Measurements from ENCODE around the gene SSPN. TPM values are rescaled to one million over a fixed set of nuclear protein-coding genes. Genes with fewer than 3 reads are reported as not detected.
A peak's percentile ranks its signal among the peaks of the same experiment; 100 is the strongest.

SSPN gene
- total RNA-seq, 4 donors from 2014 or later: 0.99 to 11.3 (median 3.1) TPM

GRCh38 chr12:26203167-26203780 lies 7.9 kb downstream of the SSPN start:
- Histone ChIP-seq H3K4me1 (peaks cover 0 to 21% (median 8%) of the 10 kb centered on the region in 3 donors), H3K27me3 (peaks cover 0 to 3% (median 0%) of the 10 kb centered on the region in 4 donors), H3K9me3 (no peaks in the 10 kb centered on the region), H3K4me3 (no peak overlapping the region), H3K27ac (no peak overlapping the region), H3K36me3 (no peaks in the 10 kb centered on the region)
- no peak for DNase-seq
- TF ChIP-seq CTCF (IDR thresholded peaks at IDR 0.05): no peak
- TF ChIP-seq POLR2A (IDR thresholded peaks at IDR 0.05): no peak
- WGBS, 2 donors: 84% methylated on average over 4 of the region's 4 CpGs
- intact Hi-C loops (cut with DNase I): no loop called here

- Histone ChIP-seq H3K27ac (no peak overlapping the region), H3K36me3 (no peaks in the 10 kb centered on the region), H3K9me3 (no peaks in the 10 kb centered on the region), H3K4me1 (peaks cover 0 to 11% (median 0%) of the 10 kb centered on the region in 3 donors), H3K4me3 (peak overlapping the region in 1 of 4 donors; percentile 24), H3K27me3 (peaks cover 0 to 3% (median 0%) of the 10 kb centered on the region in 4 donors)
- WGBS, 2 donors: 57 to 58% methylated on average over 9 of the region's 9 CpGs
- TF ChIP-seq CTCF (IDR thresholded peaks at IDR 0.05): no peak
- TF ChIP-seq POLR2A (IDR thresholded peaks at IDR 0.05): no peak
- DNase-seq: no peak
- intact Hi-C loops (cut with DNase I): no loop called here
Observed at GRCh38 chr12:26204612-26205289, 9.4 kb downstream of the SSPN start.

- peak overlapping the region in 1 of 4 donors; percentile 24 for H3K4me3 ChIP-seq
- peaks cover 0 to 11% (median 0%) of the 10 kb centered on the region in 3 donors for H3K4me1 ChIP-seq
- no peak for TF ChIP-seq POLR2A (IDR thresholded peaks at IDR 0.05)
- TF ChIP-seq CTCF (IDR thresholded peaks at IDR 0.05): no peak
- no peaks in the 10 kb centered on the region for H3K27me3 ChIP-seq
- H3K27ac ChIP-seq: no peak overlapping the region
- WGBS, 2 donors: 80 to 83% methylated on average over 2 of the region's 2 CpGs
- intact Hi-C loops (cut with DNase I): no loop called here
- DNase-seq: no peak
- no peaks in the 10 kb centered on the region for H3K9me3 ChIP-seq
- H3K36me3 ChIP-seq: no peaks in the 10 kb centered on the region
Observed at GRCh38 chr12:26205298-26205697, 9.9 kb downstream of the SSPN start.

- Histone ChIP-seq H3K4me3 (no peak overlapping the region), H3K4me1 (peaks cover 0 to 11% (median 0%) of the 10 kb centered on the region in 3 donors), H3K36me3 (no peaks in the 10 kb centered on the region), H3K27me3 (no peaks in the 10 kb centered on the region), H3K27ac (no peak overlapping the region), H3K9me3 (no peaks in the 10 kb centered on the region)
- intact Hi-C loops (cut with DNase I): no loop called here
- DNase-seq: no peak
- WGBS, 2 donors: 89 to 91% methylated on average over 5 to 6 of the region's 6 CpGs
- TF ChIP-seq CTCF (IDR thresholded peaks at IDR 0.05) (no peak), POLR2A (IDR thresholded peaks at IDR 0.05) (no peak)
Observed at GRCh38 chr12:26205941-26206340, 10.6 kb downstream of the SSPN start.

GRCh38 chr12:26211331-26211730 lies 16.0 kb downstream of the SSPN start:
- intact Hi-C loops (cut with DNase I): no loop called here
- TF ChIP-seq POLR2A (IDR thresholded peaks at IDR 0.05): no peak
- TF ChIP-seq CTCF (IDR thresholded peaks at IDR 0.05): no peak
- Histone ChIP-seq H3K27me3 (no peaks in the 10 kb centered on the region), H3K27ac (no peak overlapping the region), H3K4me1 (no peaks in the 10 kb centered on the region), H3K36me3 (no peaks in the 10 kb centered on the region), H3K4me3 (no peak overlapping the region), H3K9me3 (no peaks in the 10 kb centered on the region)
- DNase-seq: no peak
- 67 to 69% methylated on average over 1 of the region's 1 CpG for WGBS, 2 donors

Data from esophagus squamous epithelium (tissue), 5 donors.